ENCODE data around the gene PCMTD2. TPM values are rescaled to one million over a fixed set of nuclear protein-coding genes. Genes with fewer than 3 reads are reported as not detected.

PCMTD2 gene
- total RNA-seq, 1 experiment from 2014 or later: 50.9 TPM

- ATAC-seq (no peak), DNase-seq (ENCODE audit: low spot score) (no peak)
- ChIA-PET CTCF (interaction anchor here (1.2 to 2.5 kb wide), 5 partner anchors 31 to 171 kb away, joined by 5 to 11 read pairs (median 5); partner anchors contain the start of gene LKAAEAR1), POLR2A (interaction anchor here (1.2 kb wide), 1 partner anchor 134 kb away, joined by 3 read pairs; no protein-coding TSS in a partner anchor)
- Mint-ChIP-seq H3K9me3 (no peaks in the 10 kb centered on the region), H3K27ac (peak overlapping the region; percentile 5; the same call in 1 of the 2 replicates), H3K4me1 (peaks cover 32% of the 10 kb centered on the region), H3K4me3 (peak overlapping the region; percentile 64), H3K36me3 (no peaks in the 10 kb centered on the region), H3K27me3 (ENCODE audit: low read depth) (peaks cover 16% of the 10 kb centered on the region)
- TF ChIP-seq IRF2 (CRISPR knock-in tag; IDR thresholded peaks at IDR 0.05; ENCODE audit: borderline replicate concordance, low read depth) (no peak), GABPB1 (CRISPR knock-in tag; IDR thresholded peaks at IDR 0.05) (0 out of 2 replicates have a peak, but pooled peaks have one; percentile 13), FOXP1 (CRISPR knock-in tag; IDR thresholded peaks at IDR 0.05; ENCODE audit: borderline replicate concordance) (no peak), ARID4B (CRISPR knock-in tag; IDR thresholded peaks at IDR 0.05; ENCODE audit: borderline replicate concordance) (no peak), ZNF423 (CRISPR knock-in tag; IDR thresholded peaks at IDR 0.05) (no peak), NR3C1 (CRISPR knock-in tag; conservative IDR thresholded peaks at IDR 0.05; ENCODE audit: low read depth) (no peak)
Observed at GRCh38 chr20:64254571-64255360, 782 bp upstream of the PCMTD2 start.

GRCh38 chr20:64256282-64256935 lies 861 bp downstream of the PCMTD2 start:
- no peak for ATAC-seq

More at GRCh38 chr20:64256282-64256935, 861 bp downstream of the PCMTD2 start:
- Mint-ChIP-seq H3K27ac (peak overlapping the region; percentile 79), H3K36me3 (no peaks in the 10 kb centered on the region; the same call in 1 of the 2 replicates), H3K4me3 (peak overlapping the region; percentile 92), H3K4me1 (peaks cover 32% of the 10 kb centered on the region), H3K9me3 (no peaks in the 10 kb centered on the region), H3K27me3 (ENCODE audit: low read depth) (peaks cover 14% of the 10 kb centered on the region)
- TF ChIP-seq ZNF317 (CRISPR knock-in tag; IDR thresholded peaks at IDR 0.05; ENCODE audit: borderline replicate concordance, low read depth) (no peak), ZNF425 (CRISPR knock-in tag; conservative IDR thresholded peaks at IDR 0.05) (no peak), FOXK1 (CRISPR knock-in tag; IDR thresholded peaks at IDR 0.05) (no peak)
- TF ChIP-seq, protein P1, sequence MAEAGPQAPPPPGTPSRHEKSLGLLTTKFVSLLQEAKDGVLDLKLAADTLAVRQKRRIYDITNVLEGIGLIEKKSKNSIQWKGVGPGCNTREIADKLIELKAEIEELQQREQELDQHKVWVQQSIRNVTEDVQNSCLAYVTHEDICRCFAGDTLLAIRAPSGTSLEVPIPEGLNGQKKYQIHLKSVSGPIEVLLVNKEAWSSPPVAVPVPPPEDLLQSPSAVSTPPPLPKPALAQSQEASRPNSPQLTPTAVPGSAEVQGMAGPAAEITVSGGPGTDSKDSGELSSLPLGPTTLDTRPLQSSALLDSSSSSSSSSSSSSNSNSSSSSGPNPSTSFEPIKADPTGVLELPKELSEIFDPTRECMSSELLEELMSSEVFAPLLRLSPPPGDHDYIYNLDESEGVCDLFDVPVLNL (CRISPR knock-in tag; IDR thresholded peaks at IDR 0.05; ENCODE audit: borderline replicate concordance, low read depth): no peak
- TF ChIP-seq, protein P2, sequence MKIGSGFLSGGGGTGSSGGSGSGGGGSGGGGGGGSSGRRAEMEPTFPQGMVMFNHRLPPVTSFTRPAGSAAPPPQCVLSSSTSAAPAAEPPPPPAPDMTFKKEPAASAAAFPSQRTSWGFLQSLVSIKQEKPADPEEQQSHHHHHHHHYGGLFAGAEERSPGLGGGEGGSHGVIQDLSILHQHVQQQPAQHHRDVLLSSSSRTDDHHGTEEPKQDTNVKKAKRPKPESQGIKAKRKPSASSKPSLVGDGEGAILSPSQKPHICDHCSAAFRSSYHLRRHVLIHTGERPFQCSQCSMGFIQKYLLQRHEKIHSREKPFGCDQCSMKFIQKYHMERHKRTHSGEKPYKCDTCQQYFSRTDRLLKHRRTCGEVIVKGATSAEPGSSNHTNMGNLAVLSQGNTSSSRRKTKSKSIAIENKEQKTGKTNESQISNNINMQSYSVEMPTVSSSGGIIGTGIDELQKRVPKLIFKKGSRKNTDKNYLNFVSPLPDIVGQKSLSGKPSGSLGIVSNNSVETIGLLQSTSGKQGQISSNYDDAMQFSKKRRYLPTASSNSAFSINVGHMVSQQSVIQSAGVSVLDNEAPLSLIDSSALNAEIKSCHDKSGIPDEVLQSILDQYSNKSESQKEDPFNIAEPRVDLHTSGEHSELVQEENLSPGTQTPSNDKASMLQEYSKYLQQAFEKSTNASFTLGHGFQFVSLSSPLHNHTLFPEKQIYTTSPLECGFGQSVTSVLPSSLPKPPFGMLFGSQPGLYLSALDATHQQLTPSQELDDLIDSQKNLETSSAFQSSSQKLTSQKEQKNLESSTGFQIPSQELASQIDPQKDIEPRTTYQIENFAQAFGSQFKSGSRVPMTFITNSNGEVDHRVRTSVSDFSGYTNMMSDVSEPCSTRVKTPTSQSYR (CRISPR knock-in tag; IDR thresholded peaks at IDR 0.05): no peak
- ChIA-PET CTCF (interaction anchor here (0.8 to 3.3 kb wide), 11 partner anchors 9 to 199 kb away, joined by 3 to 13 read pairs (median 5); partner anchors contain the start of gene LKAAEAR1), POLR2A (interaction anchor here (0.7 to 1.2 kb wide), 3 partner anchors 20 to 136 kb away, joined by 3 to 6 read pairs (median 4); no protein-coding TSS in a partner anchor)
- no peak for DNase-seq (ENCODE audit: low spot score)

Data from WTC11 (cell line).